ENCODE measurements around the gene UTS2B.

The UTS2B gene

DNA sequence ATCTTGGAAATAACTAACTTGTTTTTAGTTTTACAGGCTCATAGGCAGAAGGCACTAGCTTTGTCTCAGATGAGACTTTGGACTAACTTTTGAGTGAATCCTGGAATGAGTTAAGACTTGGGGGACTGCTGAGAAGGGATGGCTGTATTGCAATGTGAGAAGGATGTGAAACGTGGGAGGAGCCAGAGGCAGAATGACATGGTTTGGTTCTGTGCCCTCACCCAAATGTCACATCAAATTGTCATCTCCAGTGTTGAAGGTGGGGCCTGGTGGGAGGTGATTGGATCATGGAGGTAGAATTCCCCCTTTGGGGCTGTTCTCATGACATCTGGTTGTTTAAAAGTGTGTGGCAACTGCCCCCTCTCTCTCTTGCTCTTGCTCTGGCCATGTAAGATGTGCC, 29.9 kb downstream of the UTS2B start:
- CTCF ChIA-PET: no interaction called here
- Histone ChIP-seq H3K27ac (ENCODE audit: extremely low read depth, low read depth, low read length) (no peak overlapping the region), H3K36me3 (ENCODE audit: control insufficient read depth in 2 of 2, insufficient read depth in 1 of 2, low read length in 2 of 2) (no peaks in the 10 kb centered on the region), H3K4me3 (ENCODE audit: low read depth, low read length) (no peak overlapping the region), H3K9me3 (ENCODE audit: control insufficient read depth, insufficient read depth, low read depth, low read length) (no peaks in the 10 kb centered on the region), H3K4me1 (ENCODE audit: control insufficient read depth, insufficient read depth, low read length) (peaks cover 8% of the 10 kb centered on the region; the same call in 1 of the 2 replicates)
- TF ChIP-seq, protein P1, sequence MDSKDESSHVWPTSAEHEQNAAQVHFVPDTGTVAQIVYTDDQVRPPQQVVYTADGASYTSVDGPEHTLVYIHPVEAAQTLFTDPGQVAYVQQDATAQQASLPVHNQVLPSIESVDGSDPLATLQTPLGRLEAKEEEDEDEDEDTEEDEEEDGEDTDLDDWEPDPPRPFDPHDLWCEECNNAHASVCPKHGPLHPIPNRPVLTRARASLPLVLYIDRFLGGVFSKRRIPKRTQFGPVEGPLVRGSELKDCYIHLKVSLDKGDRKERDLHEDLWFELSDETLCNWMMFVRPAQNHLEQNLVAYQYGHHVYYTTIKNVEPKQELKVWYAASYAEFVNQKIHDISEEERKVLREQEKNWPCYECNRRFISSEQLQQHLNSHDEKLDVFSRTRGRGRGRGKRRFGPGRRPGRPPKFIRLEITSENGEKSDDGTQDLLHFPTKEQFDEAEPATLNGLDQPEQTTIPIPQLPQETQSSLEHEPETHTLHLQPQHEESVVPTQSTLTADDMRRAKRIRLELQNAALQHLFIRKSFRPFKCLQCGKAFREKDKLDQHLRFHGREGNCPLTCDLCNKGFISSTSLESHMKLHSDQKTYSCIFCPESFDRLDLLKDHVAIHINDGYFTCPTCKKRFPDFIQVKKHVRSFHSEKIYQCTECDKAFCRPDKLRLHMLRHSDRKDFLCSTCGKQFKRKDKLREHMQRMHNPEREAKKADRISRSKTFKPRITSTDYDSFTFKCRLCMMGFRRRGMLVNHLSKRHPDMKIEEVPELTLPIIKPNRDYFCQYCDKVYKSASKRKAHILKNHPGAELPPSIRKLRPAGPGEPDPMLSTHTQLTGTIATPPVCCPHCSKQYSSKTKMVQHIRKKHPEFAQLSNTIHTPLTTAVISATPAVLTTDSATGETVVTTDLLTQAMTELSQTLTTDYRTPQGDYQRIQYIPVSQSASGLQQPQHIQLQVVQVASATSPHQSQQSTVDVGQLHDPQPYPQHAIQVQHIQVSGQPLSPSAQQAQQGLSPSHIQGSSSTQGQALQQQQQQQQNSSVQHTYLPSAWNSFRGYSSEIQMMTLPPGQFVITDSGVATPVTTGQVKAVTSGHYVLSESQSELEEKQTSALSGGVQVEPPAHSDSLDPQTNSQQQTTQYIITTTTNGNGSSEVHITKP (tag by site-specific recombination; IDR thresholded peaks at IDR 0.05): no peak
- TF ChIP-seq ZNF24 (tag by site-specific recombination; IDR thresholded peaks at IDR 0.05) (no peak), MYNN (tag by site-specific recombination; IDR thresholded peaks at IDR 0.05; ENCODE audit: borderline replicate concordance) (no peak), BCL11B (tag by site-specific recombination; IDR thresholded peaks at IDR 0.05; ENCODE audit: low read depth) (no peak), ZNF239 (tag by site-specific recombination; IDR thresholded peaks at IDR 0.05) (no peak), ZNF677 (tag by site-specific recombination; IDR thresholded peaks at IDR 0.05) (no peak), KLF16 (tag by site-specific recombination; IDR thresholded peaks at IDR 0.05) (no peak), ZBTB21 (tag by site-specific recombination; IDR thresholded peaks at IDR 0.05) (no peak), ZBTB20 (tag by site-specific recombination; IDR thresholded peaks at IDR 0.05) (no peak), ZFP69B (tag by site-specific recombination; IDR thresholded peaks at IDR 0.05) (no peak)
- TF ChIP-seq, protein P2, sequence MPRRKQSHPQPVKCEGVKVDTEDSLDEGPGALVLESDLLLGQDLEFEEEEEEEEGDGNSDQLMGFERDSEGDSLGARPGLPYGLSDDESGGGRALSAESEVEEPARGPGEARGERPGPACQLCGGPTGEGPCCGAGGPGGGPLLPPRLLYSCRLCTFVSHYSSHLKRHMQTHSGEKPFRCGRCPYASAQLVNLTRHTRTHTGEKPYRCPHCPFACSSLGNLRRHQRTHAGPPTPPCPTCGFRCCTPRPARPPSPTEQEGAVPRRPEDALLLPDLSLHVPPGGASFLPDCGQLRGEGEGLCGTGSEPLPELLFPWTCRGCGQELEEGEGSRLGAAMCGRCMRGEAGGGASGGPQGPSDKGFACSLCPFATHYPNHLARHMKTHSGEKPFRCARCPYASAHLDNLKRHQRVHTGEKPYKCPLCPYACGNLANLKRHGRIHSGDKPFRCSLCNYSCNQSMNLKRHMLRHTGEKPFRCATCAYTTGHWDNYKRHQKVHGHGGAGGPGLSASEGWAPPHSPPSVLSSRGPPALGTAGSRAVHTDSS (tag by site-specific recombination; IDR thresholded peaks at IDR 0.05): no peak
- TF ChIP-seq, protein P3, sequence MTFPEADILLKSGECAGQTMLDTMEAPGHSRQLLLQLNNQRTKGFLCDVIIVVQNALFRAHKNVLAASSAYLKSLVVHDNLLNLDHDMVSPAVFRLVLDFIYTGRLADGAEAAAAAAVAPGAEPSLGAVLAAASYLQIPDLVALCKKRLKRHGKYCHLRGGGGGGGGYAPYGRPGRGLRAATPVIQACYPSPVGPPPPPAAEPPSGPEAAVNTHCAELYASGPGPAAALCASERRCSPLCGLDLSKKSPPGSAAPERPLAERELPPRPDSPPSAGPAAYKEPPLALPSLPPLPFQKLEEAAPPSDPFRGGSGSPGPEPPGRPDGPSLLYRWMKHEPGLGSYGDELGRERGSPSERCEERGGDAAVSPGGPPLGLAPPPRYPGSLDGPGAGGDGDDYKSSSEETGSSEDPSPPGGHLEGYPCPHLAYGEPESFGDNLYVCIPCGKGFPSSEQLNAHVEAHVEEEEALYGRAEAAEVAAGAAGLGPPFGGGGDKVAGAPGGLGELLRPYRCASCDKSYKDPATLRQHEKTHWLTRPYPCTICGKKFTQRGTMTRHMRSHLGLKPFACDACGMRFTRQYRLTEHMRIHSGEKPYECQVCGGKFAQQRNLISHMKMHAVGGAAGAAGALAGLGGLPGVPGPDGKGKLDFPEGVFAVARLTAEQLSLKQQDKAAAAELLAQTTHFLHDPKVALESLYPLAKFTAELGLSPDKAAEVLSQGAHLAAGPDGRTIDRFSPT (tag by site-specific recombination; IDR thresholded peaks at IDR 0.05): no peak
- POLR2A ChIA-PET: interaction anchor here (1.4 kb wide), 1 partner anchor 36 kb away, joined by 3 read pairs; no protein-coding TSS in a partner anchor

DNA sequence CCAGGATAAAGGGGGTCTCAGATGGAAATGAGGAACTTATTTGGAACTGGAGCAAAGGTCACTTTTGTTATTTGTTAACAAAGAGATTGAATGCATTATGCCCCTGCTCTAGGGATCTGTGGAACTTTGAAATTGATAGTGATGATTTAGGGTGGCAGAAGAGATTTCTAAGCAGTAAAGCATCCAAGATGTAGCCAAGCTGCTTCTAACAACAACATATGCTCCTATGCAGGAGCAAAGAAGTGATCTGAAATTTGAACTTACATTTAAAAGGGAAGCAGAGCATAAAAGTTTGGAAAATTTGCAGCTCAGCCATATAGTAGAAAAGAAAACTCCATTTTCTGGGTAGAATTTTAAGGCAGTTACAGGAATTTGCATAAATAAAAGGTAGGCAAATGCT, 31.5 kb downstream of the UTS2B start:
- POLR2A ChIA-PET: interaction anchor here (0.6 to 1.4 kb wide), 2 partner anchors 26 to 38 kb away, joined by 3 to 4 read pairs; no protein-coding TSS in a partner anchor
- CTCF ChIA-PET: no interaction called here

More for the DNA sequence above, 31.5 kb downstream of the UTS2B start:
- Histone ChIP-seq H3K4me3 (ENCODE audit: low read depth, low read length) (no peak overlapping the region), H3K9me3 (ENCODE audit: control insufficient read depth, insufficient read depth, low read depth, low read length) (no peaks in the 10 kb centered on the region), H3K36me3 (ENCODE audit: control insufficient read depth in 2 of 2, insufficient read depth in 1 of 2, low read length in 2 of 2) (no peaks in the 10 kb centered on the region), H3K4me1 (ENCODE audit: control insufficient read depth, insufficient read depth, low read length) (peaks cover 8% of the 10 kb centered on the region; the same call in 1 of the 2 replicates), H3K27ac (ENCODE audit: extremely low read depth, low read depth, low read length) (no peak overlapping the region)
- TF ChIP-seq EGR2 (tag by site-specific recombination; IDR thresholded peaks at IDR 0.05; ENCODE audit: low read depth) (no peak), ZNF785 (tag by site-specific recombination; IDR thresholded peaks at IDR 0.05) (no peak), BCL11A (tag by site-specific recombination; IDR thresholded peaks at IDR 0.05; ENCODE audit: low read depth) (no peak)
- TF ChIP-seq, protein P4, sequence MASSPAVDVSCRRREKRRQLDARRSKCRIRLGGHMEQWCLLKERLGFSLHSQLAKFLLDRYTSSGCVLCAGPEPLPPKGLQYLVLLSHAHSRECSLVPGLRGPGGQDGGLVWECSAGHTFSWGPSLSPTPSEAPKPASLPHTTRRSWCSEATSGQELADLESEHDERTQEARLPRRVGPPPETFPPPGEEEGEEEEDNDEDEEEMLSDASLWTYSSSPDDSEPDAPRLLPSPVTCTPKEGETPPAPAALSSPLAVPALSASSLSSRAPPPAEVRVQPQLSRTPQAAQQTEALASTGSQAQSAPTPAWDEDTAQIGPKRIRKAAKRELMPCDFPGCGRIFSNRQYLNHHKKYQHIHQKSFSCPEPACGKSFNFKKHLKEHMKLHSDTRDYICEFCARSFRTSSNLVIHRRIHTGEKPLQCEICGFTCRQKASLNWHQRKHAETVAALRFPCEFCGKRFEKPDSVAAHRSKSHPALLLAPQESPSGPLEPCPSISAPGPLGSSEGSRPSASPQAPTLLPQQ (tag by site-specific recombination; IDR thresholded peaks at IDR 0.05): no peak

Measured in HEK293 (cell line).